Stimulated activated CD4-positive, alpha-beta T cell treated with anti-CD3 and anti-CD28 coated beads, TNF-alpha, amount 100 ng/mL, for 4 hours (primary cell): Measurements from ENCODE around the gene VEGFB.

Experiments
- DNase-seq, 3 experiments: peaks; one replicate each; pipeline ENCODE4 v3.0.0-alpha.2; 2020; ENCODE audit warnings: low read depth in 3 of 3

Gene VEGFB

GRCh38 chr11:64283092-64283491, 48.7 kb downstream of the VEGFB start:
- DNase-seq: no peak

- peak; percentile 83 to 90 (median 87) for DNase-seq
These were observed 49.9 kb downstream of the VEGFB start, which contains the start of gene BAD for GRCh38 chr11:64284048-64284961. Gene BAD, minus strand, starts transcription at chr11:64284665. Its CDS starts 297 bp downstream, at chr11:64284368.

- peak; percentile 84 to 94 (median 87) for DNase-seq
These were observed 50.8 kb downstream of the VEGFB start, which contains the start of gene GPR137 for GRCh38 chr11:64284962-64285884. Gene GPR137, plus strand, starts transcription at chr11:64285848. Its CDS starts 677 bp downstream, at chr11:64286525.

- no peak for DNase-seq
These were observed 51.8 kb downstream of the VEGFB start for GRCh38 chr11:64285885-64286800.

- DNase-seq: no peak
These were observed 52.4 kb downstream of the VEGFB start for GRCh38 chr11:64286801-64287159.

GRCh38 chr11:64287676-64288352, 53.4 kb downstream of the VEGFB start:
- no peak for DNase-seq

GRCh38 chr11:64288353-64288750, 54.0 kb downstream of the VEGFB start:
- DNase-seq: no peak
